Measurements from ENCODE around the gene GULP1.

DNA sequence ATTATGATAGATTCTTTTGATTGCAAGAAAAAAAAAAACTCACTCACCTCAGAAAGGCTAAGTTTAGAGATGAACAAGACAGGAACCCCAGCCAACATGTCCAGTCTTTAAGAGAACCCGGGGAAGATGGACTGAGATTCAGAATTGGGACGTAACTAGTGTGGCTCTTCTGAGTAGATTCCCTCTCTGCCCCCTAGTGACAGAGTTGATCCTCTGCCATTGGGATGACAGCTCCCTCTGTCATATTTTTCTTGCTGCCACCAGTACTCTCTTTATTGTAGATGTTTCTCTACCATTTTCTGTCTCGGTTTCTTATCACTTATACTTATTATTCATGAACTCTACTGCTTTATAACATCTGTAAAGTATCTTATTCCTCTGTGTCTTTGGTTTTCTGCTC lies 77.7 kb downstream of the GULP1 start:
- TF ChIP-seq, protein P1, sequence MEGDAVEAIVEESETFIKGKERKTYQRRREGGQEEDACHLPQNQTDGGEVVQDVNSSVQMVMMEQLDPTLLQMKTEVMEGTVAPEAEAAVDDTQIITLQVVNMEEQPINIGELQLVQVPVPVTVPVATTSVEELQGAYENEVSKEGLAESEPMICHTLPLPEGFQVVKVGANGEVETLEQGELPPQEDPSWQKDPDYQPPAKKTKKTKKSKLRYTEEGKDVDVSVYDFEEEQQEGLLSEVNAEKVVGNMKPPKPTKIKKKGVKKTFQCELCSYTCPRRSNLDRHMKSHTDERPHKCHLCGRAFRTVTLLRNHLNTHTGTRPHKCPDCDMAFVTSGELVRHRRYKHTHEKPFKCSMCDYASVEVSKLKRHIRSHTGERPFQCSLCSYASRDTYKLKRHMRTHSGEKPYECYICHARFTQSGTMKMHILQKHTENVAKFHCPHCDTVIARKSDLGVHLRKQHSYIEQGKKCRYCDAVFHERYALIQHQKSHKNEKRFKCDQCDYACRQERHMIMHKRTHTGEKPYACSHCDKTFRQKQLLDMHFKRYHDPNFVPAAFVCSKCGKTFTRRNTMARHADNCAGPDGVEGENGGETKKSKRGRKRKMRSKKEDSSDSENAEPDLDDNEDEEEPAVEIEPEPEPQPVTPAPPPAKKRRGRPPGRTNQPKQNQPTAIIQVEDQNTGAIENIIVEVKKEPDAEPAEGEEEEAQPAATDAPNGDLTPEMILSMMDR (conservative IDR thresholded peaks at IDR 0.05): peak; percentile 66
- TF ChIP-seq ZFX (IDR thresholded peaks at IDR 0.05): no peak
